Motor neuron (in vitro differentiated cells): Measurements from ENCODE around the gene EEFSEC. TPM values are rescaled to one million over a fixed set of nuclear protein-coding genes. Genes with fewer than 3 reads are reported as not detected.

Source experiments
- ATAC-seq, 8 experiments: fragments of 200-7000 bp; cut with Tn5 transposase; replicated peaks in 6 of 8; 2 replicates each; pipeline ENCODE4 v1.8.0; 2021; ENCODE audit warnings: mild to moderate bottlenecking in 8 of 8, moderate library complexity in 8 of 8
- H3K27ac ChIP-seq, 2 donors: fragments of 250-450 bp; sonication (Bioruptor Pico); 2 replicates each; pipeline ENCODE4 v1.9.0; 2021; ENCODE audit warnings: antibody characterized with exemption in 2 of 2, mild to moderate bottlenecking in 2 of 2, moderate library complexity in 1 of 2
- H3K4me1 ChIP-seq, 2 donors: fragments of 250-450 bp; sonication (Bioruptor Pico); replicated peaks in 1 of 2; 2 replicates each; pipeline ENCODE4 v1.6.1; 2021; ENCODE audit warnings: antibody characterized with exemption in 2 of 2, mild to moderate bottlenecking in 2 of 2, moderate library complexity in 1 of 2
- H3K4me3 ChIP-seq, 5 donors: fragments of 250-450 bp; sonication (Bioruptor Pico); 2 replicates each; pipeline ENCODE4 v1.9.0; 2021; ENCODE audit warnings: antibody characterized with exemption in 5 of 5, mild to moderate bottlenecking in 5 of 5, moderate library complexity in 4 of 5
- WGBS, 10 experiments: fragments of 450-650 bp; shearing (Covaris generic); methylation state at CpG; one replicate each; pipeline ENCODE4 v1.0.0; 2022; 5-methylcytosine and 5-hydroxymethylcytosine counted together
- in situ Hi-C, 9 experiments: fragments of 400-800 bp; cut with MboI; loops; one replicate each; pipeline ENCODE4 v1.15.0; 2021; ENCODE audit warnings: low sequenced_read_pairs in 9 of 9, low pct_unique_long_range_greater_than_20kb in 2 of 9; ENCODE audit not compliant: unreplicated experiment in 9 of 9
- total RNA-seq, 8 experiments: library from RNA; unstranded; fragments of 300-600 nt; gene quantifications; 2 replicates each; pipeline versions ENCODE4 v1.2.3 to v1.2.4, GENCODE V29; 2022

The EEFSEC gene
- total RNA-seq, 8 experiments from 2014 or later: 5.8 to 20.7 (median 9.5) TPM

- 66 to 100% (median 93%) methylated on average over 1 to 7 of the region's 11 CpGs; no CpG with 5 or more reads in 3 of the 10 experiments for WGBS, 10 experiments
- in situ Hi-C loops: no loop called here
- no peak overlapping the region for H3K27ac ChIP-seq
- no peaks in the 10 kb centered on the region for H3K4me1 ChIP-seq
- ATAC-seq: peak in 6 of 8 experiments; percentile 42 to 84 (median 71)
- no peak overlapping the region for H3K4me3 ChIP-seq
Observed at GRCh38 chr3:128383316-128384235, 230.3 kb downstream of the EEFSEC start.

- in situ Hi-C loops: no loop called here
- H3K4me3 ChIP-seq: no peak overlapping the region
- peak in 2 of 8 experiments; percentile 71 to 87 for ATAC-seq
- H3K4me1 ChIP-seq: no peaks in the 10 kb centered on the region
- H3K27ac ChIP-seq: no peak overlapping the region
- 60 to 100% (median 82%) methylated on average over 1 to 3 of the region's 11 CpGs; no CpG with 5 or more reads in 3 of the 10 experiments for WGBS, 10 experiments
Observed at GRCh38 chr3:128385080-128385832, 232.0 kb downstream of the EEFSEC start.

- Histone ChIP-seq H3K4me3 (no peak overlapping the region), H3K27ac (no peak overlapping the region), H3K4me1 (no peaks in the 10 kb centered on the region)
- in situ Hi-C loops: no loop called here
- WGBS, 10 experiments: 82 to 93% (median 90%) methylated on average over 5 to 7 of the region's 9 CpGs; no CpG with 5 or more reads in 7 of the 10 experiments
- ATAC-seq: no peak
Observed at GRCh38 chr3:128388932-128389331, 235.7 kb downstream of the EEFSEC start.

- H3K4me1 ChIP-seq: peaks cover 10 to 16% of the 10 kb centered on the region in 2 donors
- no peak overlapping the region for H3K4me3 ChIP-seq
- in situ Hi-C loops: no loop called here
- no peak for ATAC-seq
- H3K27ac ChIP-seq: no peak overlapping the region
- WGBS, 10 experiments: 60 to 93% (median 72%) methylated on average over 1 to 8 of the region's 9 CpGs; no CpG with 5 or more reads in 6 of the 10 experiments
Observed at GRCh38 chr3:128390867-128391266, 237.6 kb downstream of the EEFSEC start.

- Histone ChIP-seq H3K27ac (no peak overlapping the region), H3K4me1 (peaks cover 10 to 16% of the 10 kb centered on the region in 2 donors), H3K4me3 (no peak overlapping the region)
- no peak for ATAC-seq
- in situ Hi-C loops: no loop called here
- 80 to 92% methylated on average over 1 to 2 of the region's 7 CpGs; no CpG with 5 or more reads in 8 of the 10 experiments for WGBS, 10 experiments
Observed at GRCh38 chr3:128392021-128392420, 238.7 kb downstream of the EEFSEC start.

- in situ Hi-C loops: no loop called here
- Histone ChIP-seq H3K27ac (no peak overlapping the region), H3K4me3 (no peak overlapping the region), H3K4me1 (peaks cover 10 to 16% of the 10 kb centered on the region in 2 donors)
- peak in 1 of 8 experiments; percentile 68 for ATAC-seq
- 100% methylated on average over 2 of the region's 7 CpGs; no CpG with 5 or more reads in 9 of the 10 experiments for WGBS, 10 experiments
Observed at GRCh38 chr3:128392818-128393544, 239.7 kb downstream of the EEFSEC start.

GRCh38 chr3:128394033-128394432 is 240.8 kb downstream of the EEFSEC start:
- Histone ChIP-seq H3K4me1 (peaks cover 10 to 16% of the 10 kb centered on the region in 2 donors), H3K4me3 (no peak overlapping the region), H3K27ac (no peak overlapping the region)
- peak in 1 of 8 experiments; percentile 32 for ATAC-seq
- WGBS, 10 experiments: 72 to 100% (median 97%) methylated on average over 1 to 7 of the region's 9 CpGs; no CpG with 5 or more reads in 3 of the 10 experiments
- in situ Hi-C loops: no loop called here

- H3K4me3 ChIP-seq: no peak overlapping the region
- H3K27ac ChIP-seq: peak overlapping the region in 1 of 2 donors; percentile 56
- peaks cover 21 to 22% of the 10 kb centered on the region in 2 donors for H3K4me1 ChIP-seq
- WGBS, 10 experiments: 80 to 90% (median 85%) methylated on average over 1 to 4 of the region's 6 CpGs; no CpG with 5 or more reads in 6 of the 10 experiments
- in situ Hi-C loops: no loop called here
- peak in 3 of 8 experiments; percentile 4 to 19 (median 11) for ATAC-seq
Observed at GRCh38 chr3:128395046-128395445, 241.8 kb downstream of the EEFSEC start.

- Histone ChIP-seq H3K27ac (peak overlapping the region in 1 of 2 donors; percentile 56), H3K4me3 (no peak overlapping the region), H3K4me1 (peaks cover 22 to 26% of the 10 kb centered on the region in 2 donors)
- in situ Hi-C loops: no loop called here
- peak in 7 of 8 experiments; percentile 50 to 78 (median 66) for ATAC-seq
- WGBS, 10 experiments: 60 to 100% (median 88%) methylated on average over 1 to 8 of the region's 9 CpGs; no CpG with 5 or more reads in 6 of the 10 experiments
Observed at GRCh38 chr3:128395500-128396162, 242.3 kb downstream of the EEFSEC start.

GRCh38 chr3:128397484-128397883 is 244.2 kb downstream of the EEFSEC start:
- no peak overlapping the region for H3K4me3 ChIP-seq
- WGBS, 10 experiments: 60 to 100% (median 93%) methylated on average over 1 to 3 of the region's 5 CpGs; no CpG with 5 or more reads in 5 of the 10 experiments
- in situ Hi-C loops: no loop called here
- peaks cover 29 to 38% of the 10 kb centered on the region in 2 donors for H3K4me1 ChIP-seq
- H3K27ac ChIP-seq: no peak overlapping the region
- peak in 4 of 8 experiments; percentile 11 to 30 (median 28) for ATAC-seq

GRCh38 chr3:128398586-128398985 is 245.3 kb downstream of the EEFSEC start:
- in situ Hi-C loops: no loop called here
- Histone ChIP-seq H3K4me3 (no peak overlapping the region), H3K27ac (no peak overlapping the region), H3K4me1 (peaks cover 29 to 38% of the 10 kb centered on the region in 2 donors)
- WGBS, 10 experiments: 83 to 100% methylated on average over 2 of the region's 8 CpGs; no CpG with 5 or more reads in 8 of the 10 experiments
- no peak for ATAC-seq
